Endodermal cell (in vitro differentiated cells): ENCODE measurements around the gene LEPR. TPM values are rescaled to one million over a fixed set of nuclear protein-coding genes. Genes with fewer than 3 reads are reported as not detected.

Experiments used
- DNase-seq: peaks from one replicate; pipeline ENCODE4 v3.0.0-alpha.2; 2017
- H3K27ac ChIP-seq: 2 replicates; pipeline ENCODE4 v1.5.1; 2013; ENCODE audit warnings: mild to moderate bottlenecking, low read depth, low read length, moderate library complexity
- H3K27me3 ChIP-seq: 2 replicates; pipeline ENCODE4 v1.6.1; 2013; ENCODE audit warnings: mild to moderate bottlenecking, low read length, moderate library complexity; ENCODE audit not compliant: insufficient read depth, control insufficient read depth, poor library complexity, severe bottlenecking
- H3K36me3 ChIP-seq: 2 replicates; pipeline ENCODE4 v1.7.0; 2013; ENCODE audit warnings: mild to moderate bottlenecking, low read length, moderate library complexity; ENCODE audit not compliant: control insufficient read depth, insufficient read depth
- H3K4me1 ChIP-seq: one replicate; pipeline ENCODE4 v1.7.0; 2013; ENCODE audit warnings: low read length; ENCODE audit not compliant: control insufficient read depth, insufficient read depth
- H3K4me3 ChIP-seq: 2 replicates; pipeline ENCODE4 v1.5.1; 2013; ENCODE audit warnings: mild to moderate bottlenecking, low read length, moderate library complexity
- H3K9ac ChIP-seq: 2 replicates; pipeline ENCODE4 v1.6.1; 2013; ENCODE audit warnings: mild to moderate bottlenecking, low read length, moderate library complexity; ENCODE audit not compliant: poor library complexity, severe bottlenecking; ENCODE audit errors: extremely low read depth
- H3K9me3 ChIP-seq: 2 replicates; pipeline ENCODE4 v1.6.1; 2013; ENCODE audit warnings: mild to moderate bottlenecking, low read length, moderate library complexity; ENCODE audit not compliant: control insufficient read depth
- H3K27ac Mint-ChIP-seq: 2 replicates; pipeline ENCODE4 v1.8.0; 2020; ENCODE audit warnings: mixed read lengths
- H3K27me3 Mint-ChIP-seq: 2 replicates; pipeline ENCODE4 v1.8.0; 2021; ENCODE audit warnings: mild to moderate bottlenecking, mixed read lengths; ENCODE audit not compliant: insufficient read depth
- H3K36me3 Mint-ChIP-seq: 2 replicates; pipeline ENCODE4 v1.8.0; 2020; ENCODE audit warnings: low read depth, mixed read lengths
- H3K4me1 Mint-ChIP-seq: 2 replicates; pipeline ENCODE4 v1.8.0; 2020; ENCODE audit warnings: mixed read lengths
- H3K4me3 Mint-ChIP-seq: 2 replicates; pipeline ENCODE4 v1.8.0; 2020; ENCODE audit warnings: mild to moderate bottlenecking, moderate library complexity, mixed read lengths
- H3K9me3 Mint-ChIP-seq: 2 replicates; pipeline ENCODE4 v1.8.0; 2020; ENCODE audit warnings: mild to moderate bottlenecking, mixed read lengths
- WGBS, 2 experiments: methylation state at CpG; one replicate each; pipeline versions ENCODE4 v1.1.5 to v1.1.7; 2013; ENCODE audit warnings: missing lambda C conversion rate in 2 of 2, mixed read lengths in 1 of 2; ENCODE audit not compliant: insufficient coverage in 1 of 2, insufficient read length in 1 of 2; 5-methylcytosine and 5-hydroxymethylcytosine counted together
- total RNA-seq, 2 donors: library from RNA; stranded (reverse); fragmentation: NEBNext Ultra II Directional in 1 of 2; extraction: Animal tissue kit (Norgen Biotek cat#: 25700) in 1 of 2; gene quantifications; 2 replicates in 1 of 2; 3 replicates in 1 of 2; pipeline ENCODE4 v1.2.1, GENCODE V29; 2021
- TF ChIP-seq, protein P1 (sequence below): fragments of 200-600 bp; sonication (generic); conservative IDR thresholded peaks from 2 replicates; pipeline ENCODE4 v1.5.0; 2021; ENCODE audit warnings: antibody characterized with exemption, mild to moderate bottlenecking

Gene LEPR
- total RNA-seq, 2 donors from 2014 or later = 7.2 to 11.1 TPM

DNA sequence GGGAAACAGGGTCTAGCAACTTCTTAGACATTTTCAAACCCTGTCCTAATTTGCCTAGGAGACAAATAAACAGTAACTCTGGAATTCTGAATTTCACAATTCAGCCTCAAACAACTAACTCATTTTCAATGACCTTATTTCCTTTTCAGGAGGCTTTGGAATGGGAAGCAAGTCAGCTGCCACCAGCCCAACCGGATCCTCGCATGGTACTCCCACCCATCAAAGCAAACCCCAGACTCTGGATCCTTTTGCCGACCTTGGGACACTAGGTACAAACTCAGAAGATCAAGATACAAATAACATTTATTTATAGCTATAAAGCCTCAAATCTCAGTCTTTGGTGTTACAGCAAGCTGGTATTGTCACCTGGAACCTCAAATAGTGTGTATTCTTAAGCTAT lies 18.9 kb upstream of the LEPR start:
- WGBS, 2 experiments = 95 to 100% methylated on average over 3 of the region's 3 CpGs
- DNase-seq = no peak
- no peaks in the 10 kb centered on the region for H3K4me1 ChIP-seq
- TF ChIP-seq, protein P1, sequence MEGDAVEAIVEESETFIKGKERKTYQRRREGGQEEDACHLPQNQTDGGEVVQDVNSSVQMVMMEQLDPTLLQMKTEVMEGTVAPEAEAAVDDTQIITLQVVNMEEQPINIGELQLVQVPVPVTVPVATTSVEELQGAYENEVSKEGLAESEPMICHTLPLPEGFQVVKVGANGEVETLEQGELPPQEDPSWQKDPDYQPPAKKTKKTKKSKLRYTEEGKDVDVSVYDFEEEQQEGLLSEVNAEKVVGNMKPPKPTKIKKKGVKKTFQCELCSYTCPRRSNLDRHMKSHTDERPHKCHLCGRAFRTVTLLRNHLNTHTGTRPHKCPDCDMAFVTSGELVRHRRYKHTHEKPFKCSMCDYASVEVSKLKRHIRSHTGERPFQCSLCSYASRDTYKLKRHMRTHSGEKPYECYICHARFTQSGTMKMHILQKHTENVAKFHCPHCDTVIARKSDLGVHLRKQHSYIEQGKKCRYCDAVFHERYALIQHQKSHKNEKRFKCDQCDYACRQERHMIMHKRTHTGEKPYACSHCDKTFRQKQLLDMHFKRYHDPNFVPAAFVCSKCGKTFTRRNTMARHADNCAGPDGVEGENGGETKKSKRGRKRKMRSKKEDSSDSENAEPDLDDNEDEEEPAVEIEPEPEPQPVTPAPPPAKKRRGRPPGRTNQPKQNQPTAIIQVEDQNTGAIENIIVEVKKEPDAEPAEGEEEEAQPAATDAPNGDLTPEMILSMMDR = no peak
- Mint-ChIP-seq H3K27ac (no peak overlapping the region), H3K4me3 (no peak overlapping the region), H3K4me1 (no peaks in the 10 kb centered on the region), H3K9me3 (no peaks in the 10 kb centered on the region), H3K36me3 (peaks cover 15% of the 10 kb centered on the region), H3K27me3 (no peaks in the 10 kb centered on the region)
- H3K36me3 ChIP-seq = peaks cover 66% of the 10 kb centered on the region
- no peaks in the 10 kb centered on the region for H3K27me3 ChIP-seq
- no peak overlapping the region for H3K9ac ChIP-seq
- no peak overlapping the region for H3K4me3 ChIP-seq
- no peak overlapping the region for H3K27ac ChIP-seq
- no peaks in the 10 kb centered on the region for H3K9me3 ChIP-seq

DNA sequence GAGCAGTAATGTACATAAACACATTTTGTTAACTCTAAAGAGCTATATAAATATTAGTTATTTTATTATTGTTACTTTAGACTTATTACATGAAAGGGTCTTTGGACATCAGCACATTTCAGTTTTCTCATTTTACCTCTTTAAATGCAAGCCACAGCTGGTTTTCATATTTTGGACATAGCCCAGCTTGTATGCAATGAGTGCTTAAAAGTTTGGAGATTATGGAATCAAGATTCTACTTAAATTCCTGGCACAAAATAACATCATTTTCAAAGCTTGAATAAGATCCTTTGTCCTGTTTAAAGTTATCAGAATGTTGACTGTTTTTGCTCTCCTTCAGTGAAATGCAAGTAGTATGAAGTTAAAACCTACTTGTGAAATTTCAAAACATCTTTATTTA lies 15.5 kb upstream of the LEPR start:
- no peaks in the 10 kb centered on the region for H3K4me1 Mint-ChIP-seq
- H3K4me3 Mint-ChIP-seq = no peak overlapping the region
- no peak for DNase-seq
- no peaks in the 10 kb centered on the region for H3K27me3 Mint-ChIP-seq
- TF ChIP-seq, protein P1 = no peak
- Histone ChIP-seq H3K27me3 (no peaks in the 10 kb centered on the region), H3K4me1 (no peaks in the 10 kb centered on the region), H3K4me3 (no peak overlapping the region), H3K9me3 (no peaks in the 10 kb centered on the region), H3K36me3 (peaks cover 73% of the 10 kb centered on the region), H3K9ac (no peak overlapping the region), H3K27ac (no peak overlapping the region)
- H3K27ac Mint-ChIP-seq = no peak overlapping the region
- no peaks in the 10 kb centered on the region for H3K9me3 Mint-ChIP-seq
- peaks cover 25% of the 10 kb centered on the region for H3K36me3 Mint-ChIP-seq

DNA sequence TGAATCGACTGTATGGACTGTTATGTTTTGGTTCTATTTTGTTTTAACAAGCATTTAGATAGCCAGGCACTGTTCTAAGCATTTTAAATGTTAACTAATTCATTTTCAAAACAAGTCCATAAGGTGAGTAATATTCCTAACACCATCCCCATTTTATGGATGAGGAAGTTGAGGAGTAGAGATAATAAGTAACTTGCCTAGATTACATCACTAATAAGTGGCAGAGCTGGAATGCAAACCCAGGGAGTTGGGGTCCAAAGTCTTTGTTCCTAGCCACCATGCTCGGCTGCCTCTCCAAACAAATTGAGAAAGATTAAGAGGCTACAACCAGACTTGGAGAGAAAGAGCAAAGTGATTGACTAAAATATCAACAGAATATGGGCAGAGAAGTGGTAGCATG lies 12.6 kb upstream of the LEPR start:
- Histone ChIP-seq H3K36me3 (peaks cover 70% of the 10 kb centered on the region), H3K9ac (no peak overlapping the region), H3K27ac (no peak overlapping the region), H3K27me3 (no peaks in the 10 kb centered on the region), H3K9me3 (no peaks in the 10 kb centered on the region), H3K4me1 (no peaks in the 10 kb centered on the region), H3K4me3 (no peak overlapping the region)
- H3K27me3 Mint-ChIP-seq = no peaks in the 10 kb centered on the region
- H3K4me1 Mint-ChIP-seq = no peaks in the 10 kb centered on the region
- TF ChIP-seq, protein P1 = no peak
- H3K36me3 Mint-ChIP-seq = peaks cover 28% of the 10 kb centered on the region
- no peak overlapping the region for H3K4me3 Mint-ChIP-seq
- 86 to 92% methylated on average over 1 to 2 of the region's 2 CpGs for WGBS, 2 experiments
- H3K27ac Mint-ChIP-seq = no peak overlapping the region
- H3K9me3 Mint-ChIP-seq = no peaks in the 10 kb centered on the region
- DNase-seq = no peak
